ENCODE measurements around the gene GAD1. TPM values are rescaled to one million over a fixed set of nuclear protein-coding genes. Genes with fewer than 3 reads are reported as not detected.
A peak's percentile ranks its signal among the peaks of the same experiment; 100 is the strongest.

The GAD1 gene
- total and polyA plus RNA-seq, 4 donors: 0.08 to 1.4 (median 0.51) TPM

GRCh38 chr2:170806548-170806947, 10.1 kb upstream of the GAD1 start:
- no peak overlapping the region for H3K27ac ChIP-seq (ENCODE audit: low read depth in 1 of 2, low read length in 1 of 2)
- H3K9ac ChIP-seq (ENCODE audit: insufficient read depth in 1 of 2, low read length in 2 of 2): no peak overlapping the region
- DNase-seq (no peak), ATAC-seq (ENCODE audit: insufficient read depth, low FRiP score) (no peak)
- no peaks in the 10 kb centered on the region for H3K9me3 ChIP-seq (ENCODE audit: control insufficient read depth in 4 of 4, insufficient read depth in 3 of 4, low read length in 3 of 4)
- no peak for TF ChIP-seq CTCF (IDR thresholded peaks at IDR 0.05; ENCODE audit: control extremely low read depth, extremely low read depth)
- 71 to 84% methylated on average over 2 of the region's 2 CpGs for WGBS, 2 donors
- no peaks in the 10 kb centered on the region for H3K4me1 ChIP-seq (ENCODE audit: control insufficient read depth in 5 of 5, insufficient read depth in 5 of 5, low read length in 5 of 5)
- no peaks in the 10 kb centered on the region for H3K27me3 ChIP-seq (ENCODE audit: control insufficient read depth in 3 of 3, insufficient read depth in 3 of 3, low read length in 2 of 3)
- H3K4me3 ChIP-seq: no peak overlapping the region
- no peaks in the 10 kb centered on the region for H3K36me3 ChIP-seq (ENCODE audit: control insufficient read depth in 4 of 4, insufficient read depth in 4 of 4, low read length in 4 of 4)

- Histone ChIP-seq H3K36me3 (ENCODE audit: control insufficient read depth in 4 of 4, insufficient read depth in 4 of 4, low read length in 4 of 4) (no peaks in the 10 kb centered on the region), H3K4me1 (ENCODE audit: control insufficient read depth in 5 of 5, insufficient read depth in 5 of 5, low read length in 5 of 5) (peaks cover 0 to 21% (median 14%) of the 10 kb centered on the region in 5 donors), H3K9me3 (ENCODE audit: control insufficient read depth in 4 of 4, insufficient read depth in 3 of 4, low read length in 3 of 4) (no peaks in the 10 kb centered on the region), H3K27me3 (ENCODE audit: control insufficient read depth in 3 of 3, insufficient read depth in 3 of 3, low read length in 2 of 3) (peaks cover 5 to 51% (median 42%) of the 10 kb centered on the region in 3 donors), H3K4me3 (no peak overlapping the region), H3K27ac (ENCODE audit: low read depth in 1 of 2, low read length in 1 of 2) (no peak overlapping the region), H3K9ac (ENCODE audit: insufficient read depth in 1 of 2, low read length in 2 of 2) (no peak overlapping the region)
- TF ChIP-seq CTCF (IDR thresholded peaks at IDR 0.05; ENCODE audit: control extremely low read depth, extremely low read depth): peak; percentile 72
- ATAC-seq (ENCODE audit: insufficient read depth, low FRiP score) (no peak), DNase-seq (peak; percentile 56 to 93 (median 90))
- WGBS, 2 donors: 5 to 6% methylated on average over 14 of the region's 14 CpGs
Observed at GRCh38 chr2:170812710-170813600, 3.7 kb upstream of the GAD1 start.

GRCh38 chr2:170813611-170814532, 2.8 kb upstream of the GAD1 start:
- Histone ChIP-seq H3K9ac (ENCODE audit: insufficient read depth in 1 of 2, low read length in 2 of 2) (no peak overlapping the region), H3K9me3 (ENCODE audit: control insufficient read depth in 4 of 4, insufficient read depth in 3 of 4, low read length in 3 of 4) (no peaks in the 10 kb centered on the region), H3K27ac (ENCODE audit: low read depth in 1 of 2, low read length in 1 of 2) (no peak overlapping the region), H3K36me3 (ENCODE audit: control insufficient read depth in 4 of 4, insufficient read depth in 4 of 4, low read length in 4 of 4) (no peaks in the 10 kb centered on the region), H3K4me1 (ENCODE audit: control insufficient read depth in 5 of 5, insufficient read depth in 5 of 5, low read length in 5 of 5) (peaks cover 0 to 21% (median 14%) of the 10 kb centered on the region in 5 donors), H3K4me3 (no peak overlapping the region), H3K27me3 (ENCODE audit: control insufficient read depth in 3 of 3, insufficient read depth in 3 of 3, low read length in 2 of 3) (peaks cover 5 to 61% (median 51%) of the 10 kb centered on the region in 3 donors)
- no peak for TF ChIP-seq CTCF (IDR thresholded peaks at IDR 0.05; ENCODE audit: control extremely low read depth, extremely low read depth)
- ATAC-seq (ENCODE audit: insufficient read depth, low FRiP score) (no peak), DNase-seq (peak; percentile 76 to 87 (median 80))
- 6 to 7% methylated on average over 40 to 41 of the region's 41 CpGs for WGBS, 2 donors
